ENCODE data around the gene FAM120B. TPM values are rescaled to one million over a fixed set of nuclear protein-coding genes. Genes with fewer than 3 reads are reported as not detected.
"Not testable (repeated sequence)": the region's sequence is repeated elsewhere in the genome, so short reads cannot be mapped to it uniquely, and the experiment has no call there.

The FAM120B gene
- total RNA-seq, 1 donor from 2014 or later: 48.3 TPM

DNA sequence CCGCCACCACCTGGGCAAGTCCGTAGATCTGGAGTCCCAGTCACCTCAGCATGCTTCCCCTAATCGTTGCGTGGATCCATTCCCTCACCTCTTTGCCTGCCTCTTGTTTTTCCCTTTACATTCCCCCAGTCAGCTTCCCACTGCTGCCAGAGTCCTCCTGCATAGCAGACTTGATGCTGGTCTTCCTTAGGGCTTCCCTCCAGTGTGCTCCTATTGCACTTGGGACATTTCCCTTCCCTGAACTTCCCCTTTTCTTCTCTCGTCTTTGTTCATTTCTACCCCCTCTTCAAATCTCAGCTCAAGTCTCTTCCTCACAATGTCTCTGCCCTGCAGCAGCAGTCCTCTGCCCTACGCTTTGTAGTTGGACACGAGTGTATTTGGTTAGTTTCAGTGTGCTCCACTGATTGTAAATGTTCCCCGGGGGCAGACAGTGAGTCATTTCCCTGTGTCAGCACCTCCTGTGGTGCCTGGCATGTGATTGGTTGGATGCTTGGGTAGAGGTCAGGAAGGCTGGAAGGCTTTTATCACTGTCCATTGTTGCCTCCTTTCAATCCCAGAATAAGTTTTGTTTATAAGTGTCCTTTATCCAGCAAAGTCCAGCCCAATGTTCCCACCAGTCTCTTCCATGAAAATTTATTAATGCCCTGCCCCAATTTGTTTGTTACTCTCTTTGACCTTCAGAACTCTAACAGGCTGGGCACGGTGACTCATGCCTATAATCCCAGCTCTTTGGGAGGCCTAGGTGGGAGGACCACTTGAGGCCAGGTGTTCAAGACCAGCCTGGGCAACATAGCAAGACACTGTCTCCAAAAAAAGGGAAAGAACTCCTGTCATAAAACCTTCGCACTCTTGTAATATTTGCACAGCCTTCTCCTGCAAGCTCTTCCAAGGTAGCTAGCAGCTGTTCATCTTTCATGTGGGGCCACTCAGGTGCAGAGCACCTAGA is 38.3 kb downstream of the FAM120B start:
- peak overlapping the region; percentile 77 for H3K4me3 Mint-ChIP-seq (ENCODE audit: unreplicated experiment)
- peaks cover 40% of the 10 kb centered on the region for H3K4me1 Mint-ChIP-seq (ENCODE audit: unreplicated experiment)
- TF ChIP-seq, protein P1, sequence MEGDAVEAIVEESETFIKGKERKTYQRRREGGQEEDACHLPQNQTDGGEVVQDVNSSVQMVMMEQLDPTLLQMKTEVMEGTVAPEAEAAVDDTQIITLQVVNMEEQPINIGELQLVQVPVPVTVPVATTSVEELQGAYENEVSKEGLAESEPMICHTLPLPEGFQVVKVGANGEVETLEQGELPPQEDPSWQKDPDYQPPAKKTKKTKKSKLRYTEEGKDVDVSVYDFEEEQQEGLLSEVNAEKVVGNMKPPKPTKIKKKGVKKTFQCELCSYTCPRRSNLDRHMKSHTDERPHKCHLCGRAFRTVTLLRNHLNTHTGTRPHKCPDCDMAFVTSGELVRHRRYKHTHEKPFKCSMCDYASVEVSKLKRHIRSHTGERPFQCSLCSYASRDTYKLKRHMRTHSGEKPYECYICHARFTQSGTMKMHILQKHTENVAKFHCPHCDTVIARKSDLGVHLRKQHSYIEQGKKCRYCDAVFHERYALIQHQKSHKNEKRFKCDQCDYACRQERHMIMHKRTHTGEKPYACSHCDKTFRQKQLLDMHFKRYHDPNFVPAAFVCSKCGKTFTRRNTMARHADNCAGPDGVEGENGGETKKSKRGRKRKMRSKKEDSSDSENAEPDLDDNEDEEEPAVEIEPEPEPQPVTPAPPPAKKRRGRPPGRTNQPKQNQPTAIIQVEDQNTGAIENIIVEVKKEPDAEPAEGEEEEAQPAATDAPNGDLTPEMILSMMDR (IDR thresholded peaks at IDR 0.05; ENCODE audit: unreplicated experiment): no peak
- peaks cover 5% of the 10 kb centered on the region for H3K27me3 Mint-ChIP-seq (ENCODE audit: unreplicated experiment)
- H3K27ac Mint-ChIP-seq (ENCODE audit: unreplicated experiment): peak overlapping the region; percentile 88
- DNase-seq (ENCODE audit: low spot score): peak; percentile 6
- no peaks in the 10 kb centered on the region for H3K9me3 Mint-ChIP-seq (ENCODE audit: unreplicated experiment)
- H3K36me3 Mint-ChIP-seq (ENCODE audit: low read depth, unreplicated experiment): peaks cover 43% of the 10 kb centered on the region

DNA sequence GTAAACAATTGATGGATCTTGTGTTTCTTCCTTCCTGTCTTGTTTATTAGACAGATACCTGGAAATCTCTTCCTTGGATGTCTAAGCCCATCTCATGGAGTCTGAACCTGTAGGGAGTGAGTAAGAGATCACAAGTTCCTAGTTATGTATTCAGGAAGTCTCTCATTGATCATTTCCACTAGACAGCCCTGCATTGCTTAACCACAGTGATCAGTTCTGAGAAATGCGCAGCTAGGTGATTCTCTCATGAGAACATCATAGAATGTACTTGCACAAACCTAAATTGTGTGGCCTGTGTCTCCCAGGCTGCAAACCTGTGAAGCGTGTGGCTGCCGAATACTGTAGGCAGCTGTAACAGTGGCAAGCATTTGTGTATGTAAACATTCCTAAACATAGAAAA is 39.1 kb downstream of the FAM120B start:
- Mint-ChIP-seq H3K4me3 (ENCODE audit: unreplicated experiment) (no peak overlapping the region), H3K9me3 (ENCODE audit: unreplicated experiment) (no peaks in the 10 kb centered on the region), H3K4me1 (ENCODE audit: unreplicated experiment) (peaks cover 40% of the 10 kb centered on the region), H3K27me3 (ENCODE audit: unreplicated experiment) (peaks cover 5% of the 10 kb centered on the region), H3K27ac (ENCODE audit: unreplicated experiment) (no peak overlapping the region), H3K36me3 (ENCODE audit: low read depth, unreplicated experiment) (peaks cover 43% of the 10 kb centered on the region)
- TF ChIP-seq, protein P1 (IDR thresholded peaks at IDR 0.05; ENCODE audit: unreplicated experiment): no peak
- no peak for DNase-seq (ENCODE audit: low spot score)

DNA sequence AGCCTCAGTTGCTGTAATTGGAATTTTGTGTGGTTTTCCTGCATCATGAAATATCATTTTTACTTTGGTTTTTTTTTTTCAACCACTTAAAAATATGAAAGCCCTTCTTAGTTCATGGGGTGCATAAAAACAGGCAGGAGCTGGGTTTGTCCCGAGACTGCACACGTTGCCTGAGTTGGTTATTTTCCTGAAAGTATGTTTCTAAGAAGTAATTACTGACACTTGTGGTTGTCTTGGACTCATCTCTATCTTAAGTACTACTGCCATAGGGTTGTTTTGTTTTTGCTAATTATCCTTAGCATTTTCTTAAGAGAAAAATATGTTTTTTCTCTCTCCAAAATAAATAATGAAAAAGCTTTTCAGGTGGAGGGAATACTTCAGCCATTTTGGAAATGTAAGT is 40.1 kb downstream of the FAM120B start:
- peaks cover 40% of the 10 kb centered on the region for H3K4me1 Mint-ChIP-seq (ENCODE audit: unreplicated experiment)
- no peak for DNase-seq (ENCODE audit: low spot score)
- H3K27me3 Mint-ChIP-seq (ENCODE audit: unreplicated experiment): peaks cover 5% of the 10 kb centered on the region
- no peak overlapping the region for H3K4me3 Mint-ChIP-seq (ENCODE audit: unreplicated experiment)
- no peaks in the 10 kb centered on the region for H3K9me3 Mint-ChIP-seq (ENCODE audit: unreplicated experiment)
- H3K27ac Mint-ChIP-seq (ENCODE audit: unreplicated experiment): no peak overlapping the region
- TF ChIP-seq, protein P1 (IDR thresholded peaks at IDR 0.05; ENCODE audit: unreplicated experiment): no peak
- H3K36me3 Mint-ChIP-seq (ENCODE audit: low read depth, unreplicated experiment): peaks cover 51% of the 10 kb centered on the region

DNA sequence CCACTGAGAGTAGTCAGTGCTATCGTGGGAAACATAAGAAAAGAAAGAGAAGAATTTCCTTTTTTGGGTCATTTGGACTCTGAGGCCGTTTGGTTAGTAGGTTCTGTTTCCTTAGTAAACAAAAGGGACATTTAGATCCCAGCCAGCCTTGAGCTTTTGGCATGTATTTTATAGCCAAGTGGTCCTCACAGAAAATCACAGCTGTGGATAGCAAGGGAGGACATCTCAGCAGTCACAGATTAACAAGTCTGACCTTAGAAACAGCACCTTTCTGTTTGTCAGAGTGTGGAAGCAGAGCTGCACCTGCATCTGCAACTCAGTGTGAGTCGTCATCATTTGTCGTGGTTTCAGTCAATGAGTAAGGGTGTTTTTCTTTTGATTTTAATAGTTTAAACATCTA is 40.5 kb downstream of the FAM120B start:
- H3K4me1 Mint-ChIP-seq (ENCODE audit: unreplicated experiment): peaks cover 40% of the 10 kb centered on the region
- H3K27me3 Mint-ChIP-seq (ENCODE audit: unreplicated experiment): peaks cover 5% of the 10 kb centered on the region
- DNase-seq (ENCODE audit: low spot score): no peak
- TF ChIP-seq, protein P1 (IDR thresholded peaks at IDR 0.05; ENCODE audit: unreplicated experiment): no peak
- H3K4me3 Mint-ChIP-seq (ENCODE audit: unreplicated experiment): no peak overlapping the region
- peaks cover 51% of the 10 kb centered on the region for H3K36me3 Mint-ChIP-seq (ENCODE audit: low read depth, unreplicated experiment)
- H3K9me3 Mint-ChIP-seq (ENCODE audit: unreplicated experiment): peaks cover 4% of the 10 kb centered on the region
- peak overlapping the region; percentile 8 for H3K27ac Mint-ChIP-seq (ENCODE audit: unreplicated experiment)

DNA sequence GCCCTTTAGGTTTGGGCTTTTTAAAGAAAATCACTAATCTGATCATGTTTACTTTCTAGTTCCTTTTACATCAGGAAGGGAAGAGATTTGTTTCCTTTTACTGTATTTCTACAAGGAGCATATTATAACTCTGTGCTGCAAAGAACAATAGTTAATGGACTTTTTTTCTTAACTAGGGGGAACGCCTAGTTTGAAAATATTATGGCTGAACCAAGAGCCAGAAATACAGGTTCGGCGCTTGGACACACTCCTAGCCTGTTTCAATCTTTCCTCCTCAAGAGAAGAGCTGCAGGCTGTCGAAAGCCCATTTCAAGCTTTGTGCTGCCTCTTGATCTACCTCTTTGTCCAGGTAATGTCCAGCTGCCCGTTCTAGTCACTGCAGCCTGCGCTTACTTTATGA is 41.4 kb downstream of the FAM120B start:
- Mint-ChIP-seq H3K27ac (ENCODE audit: unreplicated experiment) (no peak overlapping the region), H3K4me3 (ENCODE audit: unreplicated experiment) (no peak overlapping the region), H3K4me1 (ENCODE audit: unreplicated experiment) (peaks cover 40% of the 10 kb centered on the region), H3K36me3 (ENCODE audit: low read depth, unreplicated experiment) (peaks cover 56% of the 10 kb centered on the region), H3K9me3 (ENCODE audit: unreplicated experiment) (peaks cover 9% of the 10 kb centered on the region), H3K27me3 (ENCODE audit: unreplicated experiment) (peaks cover 5% of the 10 kb centered on the region)
- TF ChIP-seq, protein P1 (IDR thresholded peaks at IDR 0.05; ENCODE audit: unreplicated experiment): no peak
- no peak for DNase-seq (ENCODE audit: low spot score)

DNA sequence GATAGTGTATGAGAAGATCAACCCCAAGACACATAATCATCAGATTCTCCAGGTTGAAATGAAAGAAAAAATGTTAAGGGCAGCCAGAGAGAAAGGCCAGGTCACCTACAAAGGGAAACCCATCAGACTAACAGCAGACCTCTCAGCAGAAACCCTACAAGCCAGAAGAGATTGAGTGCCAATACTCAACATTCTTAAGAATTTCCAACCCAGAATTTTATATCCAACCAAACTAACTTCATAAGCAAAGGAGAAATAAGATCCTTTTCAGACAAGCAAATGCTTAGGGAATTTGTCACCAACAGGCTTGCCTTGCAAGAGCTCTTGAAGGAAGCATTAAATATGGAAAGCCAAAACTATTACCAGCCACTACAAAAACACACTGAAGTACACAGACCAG is 44.9 kb downstream of the FAM120B start:
- Mint-ChIP-seq H3K4me3 (ENCODE audit: unreplicated experiment) (peak overlapping the region; percentile 61), H3K4me1 (ENCODE audit: unreplicated experiment) (peaks cover 18% of the 10 kb centered on the region), H3K36me3 (ENCODE audit: low read depth, unreplicated experiment) (peaks cover 42% of the 10 kb centered on the region)
- not testable (repeated sequence) for H3K27ac Mint-ChIP-seq (ENCODE audit: unreplicated experiment); H3K27me3 Mint-ChIP-seq (ENCODE audit: unreplicated experiment); H3K9me3 Mint-ChIP-seq (ENCODE audit: unreplicated experiment); DNase-seq (ENCODE audit: low spot score)

DNA sequence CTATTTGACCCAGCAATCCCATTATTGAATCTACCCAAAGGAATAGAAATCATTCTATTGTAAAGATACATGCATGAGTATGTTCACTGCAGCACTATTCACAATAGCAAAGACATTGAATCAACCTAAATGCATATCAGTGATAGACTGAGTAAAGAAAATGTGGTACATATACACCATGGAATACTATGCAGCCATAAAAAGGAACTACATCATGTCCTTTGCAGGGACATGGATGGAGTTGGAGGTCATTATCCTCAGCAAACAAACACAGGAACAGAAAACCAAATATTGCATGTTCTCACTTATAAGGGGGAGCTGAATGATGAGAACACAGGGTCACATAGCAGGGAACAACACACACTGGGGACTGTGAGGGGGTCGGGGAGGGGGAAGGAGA is 48.6 kb downstream of the FAM120B start:
- not testable (repeated sequence) for DNase-seq (ENCODE audit: low spot score); H3K27ac Mint-ChIP-seq (ENCODE audit: unreplicated experiment); H3K4me3 Mint-ChIP-seq (ENCODE audit: unreplicated experiment); H3K4me1 Mint-ChIP-seq (ENCODE audit: unreplicated experiment); H3K27me3 Mint-ChIP-seq (ENCODE audit: unreplicated experiment); H3K9me3 Mint-ChIP-seq (ENCODE audit: unreplicated experiment)
- peaks cover 47% of the 10 kb centered on the region for H3K36me3 Mint-ChIP-seq (ENCODE audit: low read depth, unreplicated experiment)
